Mucosa of stomach (tissue), 1 donor: ENCODE data around the gene ADGRA3.

ENCODE experiments used
- H3K27me3 ChIP-seq: one replicate; pipeline ENCODE4 v1.7.0; 2013; ENCODE audit warnings: mild to moderate bottlenecking, low read length; ENCODE audit not compliant: control insufficient read depth, insufficient read depth
- H3K36me3 ChIP-seq: one replicate; pipeline ENCODE4 v1.7.0; 2013; ENCODE audit warnings: low read length; ENCODE audit not compliant: control insufficient read depth, insufficient read depth
- H3K4me1 ChIP-seq: one replicate; pipeline ENCODE4 v1.7.0; 2013; ENCODE audit warnings: mild to moderate bottlenecking, low read length; ENCODE audit not compliant: control insufficient read depth, insufficient read depth
- H3K4me3 ChIP-seq: one replicate; pipeline ENCODE4 v1.7.0; 2013; ENCODE audit warnings: low read length
- H3K9ac ChIP-seq: one replicate; pipeline ENCODE4 v1.7.0; 2013; ENCODE audit warnings: mild to moderate bottlenecking, low read length, moderate library complexity
- H3K9me3 ChIP-seq: one replicate; pipeline ENCODE4 v1.7.0; 2013; ENCODE audit warnings: mild to moderate bottlenecking, low read length, moderate library complexity; ENCODE audit not compliant: control insufficient read depth
- donor health status: Pancreatic carcinoma.

Gene ADGRA3

GRCh38 chr4:22372986-22373385 lies 142.9 kb downstream of the ADGRA3 start:
- Histone ChIP-seq H3K4me1 (no peaks in the 10 kb centered on the region), H3K27me3 (no peaks in the 10 kb centered on the region), H3K4me3 (no peak overlapping the region), H3K9ac (no peak overlapping the region), H3K36me3 (no peaks in the 10 kb centered on the region), H3K9me3 (no peaks in the 10 kb centered on the region)

- Histone ChIP-seq H3K36me3 (no peaks in the 10 kb centered on the region), H3K27me3 (no peaks in the 10 kb centered on the region), H3K4me1 (no peaks in the 10 kb centered on the region), H3K9ac (no peak overlapping the region), H3K4me3 (no peak overlapping the region), H3K9me3 (no peaks in the 10 kb centered on the region)
Observed at GRCh38 chr4:22369901-22370562, 145.8 kb downstream of the ADGRA3 start.

GRCh38 chr4:22363787-22364186 lies 152.1 kb downstream of the ADGRA3 start:
- Histone ChIP-seq H3K9me3 (no peaks in the 10 kb centered on the region), H3K4me1 (no peaks in the 10 kb centered on the region), H3K4me3 (no peak overlapping the region), H3K36me3 (no peaks in the 10 kb centered on the region), H3K9ac (no peak overlapping the region), H3K27me3 (no peaks in the 10 kb centered on the region)

- no peaks in the 10 kb centered on the region for H3K9me3 ChIP-seq
- H3K9ac ChIP-seq, result no peak overlapping the region
- H3K4me3 ChIP-seq, result no peak overlapping the region
Observed at GRCh38 chr4:22363036-22363435, 152.8 kb downstream of the ADGRA3 start.

GRCh38 chr4:22356987-22357596 lies 158.8 kb downstream of the ADGRA3 start:
- H3K36me3 ChIP-seq, result no peaks in the 10 kb centered on the region
- no peaks in the 10 kb centered on the region for H3K4me1 ChIP-seq
- no peaks in the 10 kb centered on the region for H3K9me3 ChIP-seq
- no peaks in the 10 kb centered on the region for H3K27me3 ChIP-seq
- H3K9ac ChIP-seq, result no peak overlapping the region
- no peak overlapping the region for H3K4me3 ChIP-seq

More at GRCh38 chr4:22363036-22363435, 152.8 kb downstream of the ADGRA3 start:
- Histone ChIP-seq H3K4me1 (no peaks in the 10 kb centered on the region), H3K27me3 (no peaks in the 10 kb centered on the region), H3K36me3 (no peaks in the 10 kb centered on the region)

GRCh38 chr4:22348410-22348809 lies 167.5 kb downstream of the ADGRA3 start:
- H3K9ac ChIP-seq, result no peak overlapping the region
- no peaks in the 10 kb centered on the region for H3K4me1 ChIP-seq
- H3K36me3 ChIP-seq, result no peaks in the 10 kb centered on the region
- H3K9me3 ChIP-seq, result no peaks in the 10 kb centered on the region
- no peak overlapping the region for H3K4me3 ChIP-seq
- H3K27me3 ChIP-seq, result no peaks in the 10 kb centered on the region

- H3K4me3 ChIP-seq, result no peak overlapping the region
- no peak overlapping the region for H3K9ac ChIP-seq
- H3K4me1 ChIP-seq, result no peaks in the 10 kb centered on the region
- H3K9me3 ChIP-seq, result no peaks in the 10 kb centered on the region
- no peaks in the 10 kb centered on the region for H3K27me3 ChIP-seq
- no peaks in the 10 kb centered on the region for H3K36me3 ChIP-seq
Observed at GRCh38 chr4:22345678-22346077, 170.2 kb downstream of the ADGRA3 start.

- Histone ChIP-seq H3K36me3 (no peaks in the 10 kb centered on the region), H3K4me1 (no peaks in the 10 kb centered on the region), H3K9me3 (no peaks in the 10 kb centered on the region), H3K4me3 (no peak overlapping the region), H3K27me3 (no peaks in the 10 kb centered on the region), H3K9ac (no peak overlapping the region)
Observed at GRCh38 chr4:22345055-22345454, 170.8 kb downstream of the ADGRA3 start.

- H3K4me3 ChIP-seq, result no peak overlapping the region
- H3K9me3 ChIP-seq, result no peaks in the 10 kb centered on the region
- no peaks in the 10 kb centered on the region for H3K4me1 ChIP-seq
- no peaks in the 10 kb centered on the region for H3K36me3 ChIP-seq
- no peak overlapping the region for H3K9ac ChIP-seq
- H3K27me3 ChIP-seq, result no peaks in the 10 kb centered on the region
Observed at GRCh38 chr4:22343606-22344005, 172.3 kb downstream of the ADGRA3 start.

GRCh38 chr4:22339491-22339890 lies 176.4 kb downstream of the ADGRA3 start:
- Histone ChIP-seq H3K4me1 (no peaks in the 10 kb centered on the region), H3K9ac (no peak overlapping the region), H3K36me3 (no peaks in the 10 kb centered on the region), H3K4me3 (no peak overlapping the region), H3K27me3 (no peaks in the 10 kb centered on the region), H3K9me3 (no peaks in the 10 kb centered on the region)

GRCh38 chr4:22338796-22339195 lies 177.1 kb downstream of the ADGRA3 start:
- no peaks in the 10 kb centered on the region for H3K27me3 ChIP-seq
- H3K9ac ChIP-seq, result no peak overlapping the region
- no peak overlapping the region for H3K4me3 ChIP-seq
- no peaks in the 10 kb centered on the region for H3K36me3 ChIP-seq
- H3K9me3 ChIP-seq, result no peaks in the 10 kb centered on the region
- no peaks in the 10 kb centered on the region for H3K4me1 ChIP-seq
